Osteocyte (in vitro differentiated cells): ENCODE results near the gene VRK3. TPM values are rescaled to one million over a fixed set of nuclear protein-coding genes. Genes with fewer than 3 reads are reported as not detected.

Experiments
- DNase-seq: peaks from one replicate; pipeline ENCODE4 v3.0.0; 2021; ENCODE audit warnings: mixed read lengths; ENCODE audit not compliant: unreplicated experiment; ENCODE audit errors: extremely low spot score
- H3K27ac Mint-ChIP-seq: one replicate; pipeline ENCODE4 v1.8.0; 2021; ENCODE audit warnings: mild to moderate bottlenecking, mixed read lengths; ENCODE audit not compliant: unreplicated experiment
- H3K27me3 Mint-ChIP-seq: one replicate; pipeline ENCODE4 v1.8.0; 2021; ENCODE audit warnings: mixed read lengths; ENCODE audit not compliant: unreplicated experiment
- H3K36me3 Mint-ChIP-seq: one replicate; pipeline ENCODE4 v1.8.0; 2021; ENCODE audit warnings: mixed read lengths; ENCODE audit not compliant: unreplicated experiment
- H3K4me1 Mint-ChIP-seq: one replicate; pipeline ENCODE4 v1.8.0; 2021; ENCODE audit warnings: mixed read lengths; ENCODE audit not compliant: unreplicated experiment
- H3K4me3 Mint-ChIP-seq: one replicate; pipeline ENCODE4 v1.8.0; 2021; ENCODE audit warnings: mild to moderate bottlenecking, moderate library complexity, mixed read lengths; ENCODE audit not compliant: unreplicated experiment
- H3K9me3 Mint-ChIP-seq: one replicate; pipeline ENCODE4 v1.8.0; 2021; ENCODE audit warnings: mixed read lengths; ENCODE audit not compliant: unreplicated experiment
- total RNA-seq: library from RNA; stranded (reverse); gene quantifications from 2 replicates; pipeline ENCODE4 v1.2.1, GENCODE V29; 2021
- TF ChIP-seq, protein P1 (sequence below): fragments of 200-600 bp; sonication (generic); IDR thresholded peaks from 2 replicates; pipeline ENCODE4 v1.5.0; 2021; ENCODE audit warnings: antibody characterized with exemption, mild to moderate bottlenecking, moderate library complexity

VRK3 gene
- total RNA-seq, 1 donor from 2014 or later = 31.5 TPM

DNA sequence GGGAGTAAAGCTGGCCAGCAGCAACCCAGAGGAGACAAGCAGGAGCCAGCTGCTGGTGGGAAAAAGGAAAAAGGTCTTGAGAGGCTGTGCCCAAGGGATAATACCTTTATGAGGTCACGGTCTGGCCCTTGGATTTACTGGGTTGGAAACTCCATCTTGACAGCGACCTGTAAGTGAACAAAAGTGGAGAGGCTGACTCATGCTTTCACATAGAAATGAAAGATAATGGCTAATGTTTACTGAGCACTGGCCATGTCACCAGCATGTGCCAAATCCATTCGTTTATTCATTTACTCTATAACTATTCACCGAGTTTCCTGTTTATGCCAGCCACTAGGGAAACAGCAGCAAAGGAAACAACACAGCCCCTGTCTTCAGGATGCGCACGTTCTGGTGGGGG is 4.7 kb downstream of the VRK3 start:
- Mint-ChIP-seq H3K36me3 (peaks cover 18% of the 10 kb centered on the region), H3K27me3 (no peaks in the 10 kb centered on the region), H3K9me3 (no peaks in the 10 kb centered on the region), H3K27ac (no peak overlapping the region), H3K4me1 (peaks cover 11% of the 10 kb centered on the region), H3K4me3 (no peak overlapping the region)
- TF ChIP-seq, protein P1, sequence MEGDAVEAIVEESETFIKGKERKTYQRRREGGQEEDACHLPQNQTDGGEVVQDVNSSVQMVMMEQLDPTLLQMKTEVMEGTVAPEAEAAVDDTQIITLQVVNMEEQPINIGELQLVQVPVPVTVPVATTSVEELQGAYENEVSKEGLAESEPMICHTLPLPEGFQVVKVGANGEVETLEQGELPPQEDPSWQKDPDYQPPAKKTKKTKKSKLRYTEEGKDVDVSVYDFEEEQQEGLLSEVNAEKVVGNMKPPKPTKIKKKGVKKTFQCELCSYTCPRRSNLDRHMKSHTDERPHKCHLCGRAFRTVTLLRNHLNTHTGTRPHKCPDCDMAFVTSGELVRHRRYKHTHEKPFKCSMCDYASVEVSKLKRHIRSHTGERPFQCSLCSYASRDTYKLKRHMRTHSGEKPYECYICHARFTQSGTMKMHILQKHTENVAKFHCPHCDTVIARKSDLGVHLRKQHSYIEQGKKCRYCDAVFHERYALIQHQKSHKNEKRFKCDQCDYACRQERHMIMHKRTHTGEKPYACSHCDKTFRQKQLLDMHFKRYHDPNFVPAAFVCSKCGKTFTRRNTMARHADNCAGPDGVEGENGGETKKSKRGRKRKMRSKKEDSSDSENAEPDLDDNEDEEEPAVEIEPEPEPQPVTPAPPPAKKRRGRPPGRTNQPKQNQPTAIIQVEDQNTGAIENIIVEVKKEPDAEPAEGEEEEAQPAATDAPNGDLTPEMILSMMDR = no peak
- no peak for DNase-seq

- Mint-ChIP-seq H3K4me1 (no peaks in the 10 kb centered on the region), H3K27me3 (no peaks in the 10 kb centered on the region), H3K27ac (no peak overlapping the region), H3K4me3 (no peak overlapping the region), H3K36me3 (peaks cover 36% of the 10 kb centered on the region), H3K9me3 (no peaks in the 10 kb centered on the region)
- DNase-seq = no peak
- TF ChIP-seq, protein P1 = no peak
Observed at GRCh38 chr19:50016225-50016807, 8.9 kb downstream of the VRK3 start.

GRCh38 chr19:50008532-50008931 is 16.6 kb downstream of the VRK3 start:
- H3K9me3 Mint-ChIP-seq = no peaks in the 10 kb centered on the region
- peaks cover 16% of the 10 kb centered on the region for H3K4me1 Mint-ChIP-seq
- peaks cover 30% of the 10 kb centered on the region for H3K36me3 Mint-ChIP-seq
- no peak overlapping the region for H3K27ac Mint-ChIP-seq
- no peak for DNase-seq
- TF ChIP-seq, protein P1 = no peak
- H3K4me3 Mint-ChIP-seq = no peak overlapping the region
- H3K27me3 Mint-ChIP-seq = no peaks in the 10 kb centered on the region

GRCh38 chr19:50007947-50008346 is 17.2 kb downstream of the VRK3 start:
- TF ChIP-seq, protein P1 = no peak
- Mint-ChIP-seq H3K4me1 (peaks cover 16% of the 10 kb centered on the region), H3K36me3 (peaks cover 24% of the 10 kb centered on the region), H3K9me3 (no peaks in the 10 kb centered on the region), H3K27me3 (no peaks in the 10 kb centered on the region), H3K27ac (no peak overlapping the region), H3K4me3 (no peak overlapping the region)
- no peak for DNase-seq

DNA sequence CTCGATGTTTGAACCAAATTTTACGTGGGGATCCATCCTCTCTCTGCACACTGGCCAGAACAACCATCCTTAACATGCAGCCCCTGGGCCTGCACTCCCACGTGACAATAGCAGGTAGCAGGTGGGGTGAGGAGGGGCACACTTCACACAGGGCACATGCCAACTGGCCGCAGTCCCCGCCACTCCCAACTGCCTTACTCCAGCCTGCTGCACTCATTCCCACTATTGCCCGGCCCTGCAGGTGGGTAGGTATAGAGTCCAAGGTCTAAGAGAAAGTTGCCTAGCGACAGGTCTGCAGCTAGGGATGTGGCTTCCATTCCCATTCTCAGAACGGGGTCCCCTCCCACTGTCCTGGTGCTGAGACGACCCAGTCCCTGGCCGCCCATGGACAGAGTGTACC is 18.0 kb downstream of the VRK3 start:
- TF ChIP-seq, protein P1 = no peak
- no peak overlapping the region for H3K27ac Mint-ChIP-seq
- H3K27me3 Mint-ChIP-seq = no peaks in the 10 kb centered on the region
- peaks cover 26% of the 10 kb centered on the region for H3K36me3 Mint-ChIP-seq
- H3K9me3 Mint-ChIP-seq = no peaks in the 10 kb centered on the region
- H3K4me3 Mint-ChIP-seq = no peak overlapping the region
- H3K4me1 Mint-ChIP-seq = peaks cover 16% of the 10 kb centered on the region
- no peak for DNase-seq
